Left colon (tissue), 2 donors: ENCODE measurements around the gene URI1. TPM values are rescaled to one million over a fixed set of nuclear protein-coding genes. Genes with fewer than 3 reads are reported as not detected.

Source experiments
- ATAC-seq: fragments of 200-7000 bp; cut with Tn5 transposase; one replicate; pipeline ENCODE4 v1.9.1; 2020; ENCODE audit warnings: mild to moderate bottlenecking, moderate library complexity
- DNase-seq, 2 donors: peaks; one replicate each; pipeline ENCODE4 v3.0.0-alpha.2; 2020
- intact Hi-C, 2 donors: fragments of 100-400 bp; cut with DNase I in 1 of 2; cut with micrococcal nuclease in 1 of 2; formaldehyde crosslinking; loops; one replicate each; pipeline versions ENCODE4 v1.11.2 to v1.14.0; 2022; cut with DNase I, micrococcal nuclease
- total RNA-seq, 2 donors: library from RNA; stranded (reverse); fragmentation: NEBNext Ultra II Directional; extraction: Animal tissue kit (Norgen Biotek cat#: 25700); gene quantifications; one replicate each; pipeline ENCODE4 v1.2.1, GENCODE V29; 2021
- donor health status: DM: no; HTN: no; CAD: no.
- donor health status: DM: yes; HTN: yes; CAD: no.

Gene URI1
- total RNA-seq, 2 donors from 2014 or later: 41.8 to 47.6 TPM

DNA sequence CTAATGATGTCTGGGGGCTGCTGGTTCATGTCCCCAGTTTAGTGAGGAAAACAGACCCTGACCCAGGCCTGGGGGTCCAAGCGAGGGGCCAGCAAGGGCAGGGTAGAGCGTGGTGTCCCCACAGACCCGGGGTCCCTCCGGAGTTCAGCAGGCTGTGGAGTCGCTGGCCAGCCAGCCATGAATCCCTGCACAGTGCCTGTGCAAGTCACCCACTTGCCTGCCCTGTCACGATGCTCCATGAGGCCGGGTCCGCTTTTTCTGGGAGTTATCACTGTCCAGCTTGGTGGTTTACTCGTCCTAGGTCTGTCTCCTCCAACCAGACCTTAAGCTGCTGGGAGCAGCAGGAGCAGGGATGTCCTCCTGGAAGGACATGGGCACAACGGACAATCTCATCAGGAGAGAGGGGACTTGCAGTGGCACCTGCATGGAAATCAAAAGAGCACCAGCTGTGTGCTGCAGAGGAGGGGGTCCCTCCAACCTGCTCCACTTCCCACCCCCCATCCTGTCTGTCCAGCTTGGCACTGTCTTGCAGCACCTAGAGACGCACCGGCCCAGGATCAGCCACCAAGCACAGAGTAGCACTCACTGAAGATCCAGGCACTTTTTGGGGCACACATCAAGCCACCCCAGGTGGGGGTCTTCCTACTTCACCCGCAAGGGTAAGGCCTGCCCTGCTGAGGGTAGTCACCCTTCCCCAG lies 121.8 kb downstream of the URI1 start:
- ATAC-seq (no peak), DNase-seq (no peak)
- intact Hi-C loops: no loop called here

DNA sequence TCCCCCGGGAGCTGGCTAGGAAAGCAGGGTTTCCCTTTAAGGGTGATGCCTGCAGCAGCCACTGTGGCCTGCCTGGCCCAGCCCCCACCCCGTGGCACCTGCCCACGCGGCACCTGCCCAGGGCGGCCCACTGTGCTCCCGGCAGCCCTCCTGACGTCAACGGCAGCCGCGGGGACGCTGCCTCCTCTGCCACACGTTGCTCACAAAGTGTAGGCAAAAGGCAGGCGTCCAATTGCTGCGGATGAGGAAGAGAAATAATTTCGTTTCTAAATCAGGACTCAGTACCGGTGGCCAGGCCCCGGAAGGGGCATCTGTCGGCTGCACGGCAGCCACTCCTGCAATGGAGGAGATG lies 122.3 kb downstream of the URI1 start:
- ATAC-seq: no peak

GRCh38 chr19:30064771-30065494 lies 122.9 kb downstream of the URI1 start:
- peak in 1 of 2 donors; percentile 5 for DNase-seq

More for the DNA sequence above, 122.3 kb downstream of the URI1 start:
- DNase-seq: no peak
- intact Hi-C loops: no loop called here

DNA sequence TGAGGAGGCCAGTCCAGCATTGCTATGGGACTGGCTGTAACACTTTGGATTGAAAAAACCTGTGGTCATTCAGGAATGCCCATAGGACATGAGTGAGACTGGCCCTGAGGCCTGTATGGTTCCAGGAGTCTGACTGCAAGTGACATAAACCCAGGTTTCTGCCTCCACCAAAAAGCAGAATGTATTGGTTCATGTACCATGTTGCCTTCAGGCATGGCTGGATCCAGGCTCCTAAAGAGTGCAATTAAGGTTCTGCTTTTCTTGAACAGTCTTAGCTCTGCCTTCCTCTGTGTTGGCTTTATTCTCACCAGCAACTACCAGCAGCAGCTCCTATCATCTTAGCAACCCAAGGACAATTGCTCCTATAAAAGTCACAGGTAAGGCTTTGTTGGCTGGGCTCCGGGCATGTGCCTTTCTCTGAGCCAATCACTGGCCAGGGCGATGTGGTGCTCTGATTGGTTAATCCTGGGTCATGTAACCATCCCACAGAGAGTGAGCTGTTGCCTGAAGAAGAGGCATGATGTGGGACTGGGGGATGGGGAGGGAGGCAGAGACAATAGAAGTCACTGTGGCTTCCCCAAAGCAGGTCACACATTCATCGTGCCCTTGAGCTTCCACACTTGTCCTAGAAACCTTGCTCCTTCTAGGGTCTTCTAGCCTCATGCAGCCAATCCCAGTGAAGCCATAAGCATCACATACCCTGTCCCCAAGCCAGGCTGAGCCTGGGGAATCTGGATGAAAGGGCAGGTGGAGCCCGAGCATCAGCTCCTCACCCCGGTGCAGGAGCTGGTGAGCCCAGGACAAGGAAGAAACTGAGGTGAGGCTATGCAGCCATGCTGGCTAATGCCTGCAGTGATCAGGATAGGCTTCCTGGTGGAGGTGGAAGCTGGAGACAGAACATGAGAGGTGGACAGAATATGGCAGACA lies 123.9 kb downstream of the URI1 start:
- peak in 1 of 2 donors; percentile 8 for DNase-seq
- ATAC-seq: no peak
- intact Hi-C loops: no loop called here

More at GRCh38 chr19:30064771-30065494, 122.9 kb downstream of the URI1 start:
- intact Hi-C loops: no loop called here
- no peak for ATAC-seq

Other genes with a start within 250 kb of the URI1 start
- 10 to 100 TPM; 16.2 to 19.3 TPM for gene C19orf12, start 227.0 kb upstream of the URI1 start, total RNA-seq
- gene CCNE1, start 130.2 kb upstream of the URI1 start, total RNA-seq: 1 to 10 TPM; 4.0 to 4.5 TPM